ENCODE data around the gene COPS6. TPM values are rescaled to one million over a fixed set of nuclear protein-coding genes. Genes with fewer than 3 reads are reported as not detected.

Gene COPS6
- total RNA-seq, 1 donor from 2014 or later, result 57.4 TPM

DNA sequence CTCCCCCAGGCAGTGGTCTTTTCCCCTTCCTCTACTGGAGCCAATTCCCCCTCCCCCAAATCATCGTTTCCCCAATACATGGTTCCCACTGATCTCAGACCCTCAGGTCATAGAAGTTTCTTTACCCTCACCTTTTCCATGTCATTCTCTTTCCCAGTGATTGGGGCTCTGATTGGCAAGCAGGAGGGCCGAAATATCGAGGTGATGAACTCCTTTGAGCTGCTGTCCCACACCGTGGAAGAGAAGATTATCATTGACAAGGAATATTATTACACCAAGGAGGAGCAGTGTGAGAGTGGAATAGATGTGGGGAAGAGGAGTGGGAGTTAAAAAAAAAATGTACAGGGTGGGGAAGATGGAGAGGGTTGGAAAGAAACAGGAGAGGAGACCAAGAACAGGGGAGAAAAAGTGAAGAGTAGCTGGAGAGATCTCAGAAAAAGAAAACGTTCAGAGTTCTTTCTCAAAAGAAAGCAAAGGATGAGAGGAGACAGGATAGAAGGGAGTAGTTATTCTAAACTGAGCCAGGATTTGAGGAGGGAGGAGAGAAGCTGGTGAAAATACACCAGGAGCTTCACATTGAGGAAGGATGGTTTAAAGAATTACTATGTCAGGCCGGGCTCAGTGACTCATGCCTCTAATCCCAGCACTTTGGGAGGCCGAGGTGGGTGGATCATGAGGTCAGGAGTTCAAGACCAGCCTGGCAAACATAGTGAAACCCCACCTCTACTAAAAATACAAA lies 858 bp downstream of the COPS6 start:
- peaks cover 19 to 31% (median 27%) of the 10 kb centered on the region in 3 donors for H3K4me1 ChIP-seq (ENCODE audit: control insufficient read depth in 3 of 3, insufficient read depth in 3 of 3, low read length in 3 of 3)
- peak overlapping the region; percentile 73 for H3K27ac ChIP-seq (ENCODE audit: low read depth, low read length)
- peaks cover 39 to 44% (median 43%) of the 10 kb centered on the region in 3 donors for H3K36me3 ChIP-seq (ENCODE audit: control insufficient read depth in 3 of 3, insufficient read depth in 3 of 3, low read length in 3 of 3)
- H3K27me3 ChIP-seq (ENCODE audit: control insufficient read depth in 3 of 3, insufficient read depth in 3 of 3, low read length in 3 of 3), result no peaks in the 10 kb centered on the region
- H3K9me3 ChIP-seq (ENCODE audit: control insufficient read depth in 3 of 3, low read length in 3 of 3), result no peaks in the 10 kb centered on the region
- H3K9ac ChIP-seq (ENCODE audit: low read depth in 1 of 3, low read length in 3 of 3), result peak overlapping the region; percentile 78 to 94 (median 88)
- peak overlapping the region; percentile 93 to 96 (median 95) for H3K4me3 ChIP-seq (ENCODE audit: low read length in 3 of 3)

DNA sequence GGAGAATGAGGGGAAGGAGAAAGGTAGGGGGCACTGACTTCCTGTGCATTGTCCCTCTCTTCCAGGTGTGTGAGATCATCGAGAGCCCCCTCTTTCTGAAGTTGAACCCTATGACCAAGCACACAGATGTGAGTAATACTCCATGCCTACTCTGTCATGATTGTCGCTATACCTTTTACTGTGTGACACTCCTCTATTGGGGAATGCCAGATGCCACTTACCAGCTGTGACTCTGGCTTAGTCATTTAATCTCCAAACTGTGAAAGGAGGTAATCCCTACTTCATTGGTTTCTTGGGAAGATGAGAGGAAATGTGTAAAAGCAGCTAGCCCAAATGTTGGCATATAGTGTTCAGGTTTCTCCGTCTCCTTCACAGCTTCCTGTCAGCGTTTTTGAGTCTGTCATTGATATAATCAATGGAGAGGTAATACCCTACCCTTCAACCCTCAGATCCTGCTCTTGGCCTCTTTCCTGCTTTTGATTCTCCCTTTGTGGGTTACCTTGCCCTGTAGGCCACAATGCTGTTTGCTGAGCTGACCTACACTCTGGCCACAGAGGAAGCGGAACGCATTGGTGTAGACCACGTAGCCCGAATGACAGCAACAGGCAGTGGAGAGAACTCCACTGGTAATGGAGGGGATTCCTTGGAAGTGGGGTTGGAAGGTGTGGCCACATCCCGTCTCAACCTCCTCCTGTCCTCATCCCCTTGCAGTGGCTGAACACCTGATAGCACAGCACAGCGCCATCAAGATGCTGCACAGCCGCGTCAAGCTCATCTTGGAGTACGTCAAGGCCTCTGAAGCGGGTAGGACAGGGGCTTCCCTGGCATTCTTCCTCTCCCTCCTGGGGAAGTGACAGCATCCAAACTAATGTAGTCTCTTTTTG lies 2.0 kb downstream of the COPS6 start:
- peaks cover 19 to 31% (median 27%) of the 10 kb centered on the region in 3 donors for H3K4me1 ChIP-seq (ENCODE audit: control insufficient read depth in 3 of 3, insufficient read depth in 3 of 3, low read length in 3 of 3)
- H3K9ac ChIP-seq (ENCODE audit: low read depth in 1 of 3, low read length in 3 of 3), result no peak overlapping the region
- H3K27ac ChIP-seq (ENCODE audit: low read depth, low read length), result no peak overlapping the region
- no peaks in the 10 kb centered on the region for H3K27me3 ChIP-seq (ENCODE audit: control insufficient read depth in 3 of 3, insufficient read depth in 3 of 3, low read length in 3 of 3)
- H3K9me3 ChIP-seq (ENCODE audit: control insufficient read depth in 3 of 3, low read length in 3 of 3), result no peaks in the 10 kb centered on the region
- H3K36me3 ChIP-seq (ENCODE audit: control insufficient read depth in 3 of 3, insufficient read depth in 3 of 3, low read length in 3 of 3), result peaks cover 50 to 54% (median 52%) of the 10 kb centered on the region in 3 donors
- no peak overlapping the region for H3K4me3 ChIP-seq (ENCODE audit: low read length in 3 of 3)

DNA sequence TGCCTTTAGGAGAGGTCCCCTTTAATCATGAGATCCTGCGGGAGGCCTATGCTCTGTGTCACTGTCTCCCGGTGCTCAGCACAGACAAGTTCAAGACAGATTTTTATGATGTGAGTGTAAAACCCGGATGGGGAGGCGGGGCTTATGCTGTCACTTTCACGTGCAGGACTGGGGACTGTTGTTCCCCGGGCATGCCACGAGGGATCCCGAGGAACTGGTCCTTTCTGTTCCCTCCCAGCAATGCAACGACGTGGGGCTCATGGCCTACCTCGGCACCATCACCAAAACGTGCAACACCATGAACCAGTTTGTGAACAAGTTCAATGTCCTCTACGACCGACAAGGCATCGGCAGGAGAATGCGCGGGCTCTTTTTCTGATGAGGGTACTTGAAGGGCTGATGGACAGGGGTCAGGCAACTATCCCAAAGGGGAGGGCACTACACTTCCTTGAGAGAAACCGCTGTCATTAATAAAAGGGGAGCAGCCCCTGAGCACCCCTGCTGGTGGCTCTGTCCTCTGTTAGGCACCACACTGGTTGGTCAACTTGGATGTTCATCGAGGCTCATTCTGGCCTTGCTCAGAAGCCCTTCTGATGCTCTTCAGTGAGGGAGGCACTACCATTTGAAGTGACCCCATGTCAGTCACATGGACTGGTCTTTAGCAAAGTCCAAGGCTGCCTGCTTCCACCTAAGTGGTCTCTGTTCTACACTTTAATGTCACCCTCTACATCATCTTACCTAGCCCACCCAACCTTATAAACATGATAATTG lies 2.8 kb downstream of the COPS6 start:
- Histone ChIP-seq H3K27me3 (ENCODE audit: control insufficient read depth in 3 of 3, insufficient read depth in 3 of 3, low read length in 3 of 3) (no peaks in the 10 kb centered on the region), H3K4me1 (ENCODE audit: control insufficient read depth in 3 of 3, insufficient read depth in 3 of 3, low read length in 3 of 3) (peaks cover 19 to 31% (median 27%) of the 10 kb centered on the region in 3 donors), H3K27ac (ENCODE audit: low read depth, low read length) (no peak overlapping the region), H3K36me3 (ENCODE audit: control insufficient read depth in 3 of 3, insufficient read depth in 3 of 3, low read length in 3 of 3) (peaks cover 56 to 61% (median 59%) of the 10 kb centered on the region in 3 donors), H3K9ac (ENCODE audit: low read depth in 1 of 3, low read length in 3 of 3) (no peak overlapping the region), H3K9me3 (ENCODE audit: control insufficient read depth in 3 of 3, low read length in 3 of 3) (no peaks in the 10 kb centered on the region), H3K4me3 (ENCODE audit: low read length in 3 of 3) (no peak overlapping the region)

DNA sequence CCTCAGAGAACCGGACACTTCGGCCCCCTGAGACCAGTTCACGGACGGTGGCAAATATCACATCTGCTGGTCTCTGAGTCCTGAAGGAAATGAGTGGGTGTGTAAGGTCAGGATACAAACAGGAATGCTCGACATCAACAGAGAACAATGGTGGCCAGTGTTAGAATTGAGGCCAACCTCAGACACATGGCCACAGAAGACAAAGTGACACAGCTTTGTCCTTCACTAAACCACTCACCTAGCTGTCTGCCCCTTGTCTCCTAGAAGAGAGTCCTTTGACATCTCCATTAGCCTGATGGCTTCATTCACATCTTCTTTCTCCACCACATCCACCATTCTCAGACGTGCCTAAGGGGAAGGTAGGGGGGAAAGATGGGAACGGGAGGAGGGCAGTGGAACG lies 4.3 kb downstream of the COPS6 start:
- Histone ChIP-seq H3K36me3 (ENCODE audit: control insufficient read depth in 3 of 3, insufficient read depth in 3 of 3, low read length in 3 of 3) (peaks cover 68 to 73% (median 72%) of the 10 kb centered on the region in 3 donors), H3K9ac (ENCODE audit: low read depth in 1 of 3, low read length in 3 of 3) (no peak overlapping the region), H3K27ac (ENCODE audit: low read depth, low read length) (no peak overlapping the region)

DNA sequence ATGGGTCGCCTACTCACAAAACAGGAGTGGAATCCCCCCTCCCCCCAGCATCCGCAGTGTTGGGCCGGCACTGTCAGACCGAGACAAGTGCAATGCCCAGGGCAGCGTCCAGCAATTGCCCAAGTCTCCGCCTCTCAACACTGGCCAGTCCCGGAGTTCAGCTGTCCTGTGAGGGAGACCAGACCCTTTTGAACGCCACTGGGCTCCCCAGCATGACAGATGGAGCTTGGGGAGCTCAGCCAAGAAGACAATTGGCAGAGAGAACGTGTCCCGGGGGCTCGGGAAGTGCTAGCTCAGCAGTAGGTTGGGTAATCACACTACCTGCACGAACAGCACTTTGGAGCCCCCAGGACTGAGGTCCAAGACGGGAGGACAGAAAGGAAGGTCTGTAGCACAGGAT lies 4.7 kb downstream of the COPS6 start:
- no peak overlapping the region for H3K27ac ChIP-seq (ENCODE audit: low read depth, low read length)
- no peak overlapping the region for H3K4me3 ChIP-seq (ENCODE audit: low read length in 3 of 3)
- no peaks in the 10 kb centered on the region for H3K27me3 ChIP-seq (ENCODE audit: control insufficient read depth in 3 of 3, insufficient read depth in 3 of 3, low read length in 3 of 3)
- H3K9ac ChIP-seq (ENCODE audit: low read depth in 1 of 3, low read length in 3 of 3), result peak overlapping the region in 1 of 3 donors; percentile 54
- peaks cover 73 to 78% (median 76%) of the 10 kb centered on the region in 3 donors for H3K36me3 ChIP-seq (ENCODE audit: control insufficient read depth in 3 of 3, insufficient read depth in 3 of 3, low read length in 3 of 3)
- no peaks in the 10 kb centered on the region for H3K9me3 ChIP-seq (ENCODE audit: control insufficient read depth in 3 of 3, low read length in 3 of 3)
- H3K4me1 ChIP-seq (ENCODE audit: control insufficient read depth in 3 of 3, insufficient read depth in 3 of 3, low read length in 3 of 3), result peaks cover 14 to 27% (median 22%) of the 10 kb centered on the region in 3 donors

More for the DNA sequence above, 4.3 kb downstream of the COPS6 start:
- Histone ChIP-seq H3K4me3 (ENCODE audit: low read length in 3 of 3) (no peak overlapping the region), H3K27me3 (ENCODE audit: control insufficient read depth in 3 of 3, insufficient read depth in 3 of 3, low read length in 3 of 3) (no peaks in the 10 kb centered on the region), H3K4me1 (ENCODE audit: control insufficient read depth in 3 of 3, insufficient read depth in 3 of 3, low read length in 3 of 3) (peaks cover 18 to 31% (median 26%) of the 10 kb centered on the region in 3 donors), H3K9me3 (ENCODE audit: control insufficient read depth in 3 of 3, low read length in 3 of 3) (no peaks in the 10 kb centered on the region)

DNA sequence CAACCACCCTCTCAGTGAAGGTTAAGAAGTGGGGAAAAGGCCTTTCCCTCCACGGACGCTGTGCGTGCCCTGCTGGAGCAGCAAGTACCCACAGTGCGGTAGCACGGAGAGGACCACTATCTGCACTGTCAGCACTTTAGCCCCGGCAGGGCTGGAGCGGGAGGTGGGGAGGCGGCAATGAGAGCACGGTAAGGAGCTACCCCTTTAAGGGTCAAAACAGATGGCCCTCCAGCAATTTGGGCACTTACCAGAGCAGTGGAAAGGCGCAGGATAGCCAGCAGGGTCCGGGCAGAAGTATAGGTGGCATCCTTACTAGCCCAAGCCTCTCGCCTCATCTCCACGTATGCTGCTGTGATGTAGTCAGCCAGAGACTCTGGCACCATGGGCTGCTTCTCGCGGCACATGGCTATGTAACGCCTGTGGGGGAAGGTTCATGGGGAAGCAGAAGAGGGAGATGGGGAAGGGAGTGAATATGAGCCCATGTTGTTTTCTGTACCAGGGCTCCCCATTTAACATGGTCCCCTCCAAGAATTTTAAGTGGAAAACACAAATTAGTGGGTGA lies 5.2 kb downstream of the COPS6 start:
- no peak overlapping the region for H3K27ac ChIP-seq (ENCODE audit: low read depth, low read length)
- H3K4me1 ChIP-seq (ENCODE audit: control insufficient read depth in 3 of 3, insufficient read depth in 3 of 3, low read length in 3 of 3), result peaks cover 12 to 27% (median 25%) of the 10 kb centered on the region in 3 donors
- H3K4me3 ChIP-seq (ENCODE audit: low read length in 3 of 3), result no peak overlapping the region
- H3K27me3 ChIP-seq (ENCODE audit: control insufficient read depth in 3 of 3, insufficient read depth in 3 of 3, low read length in 3 of 3), result no peaks in the 10 kb centered on the region
- peaks cover 78 to 83% (median 81%) of the 10 kb centered on the region in 3 donors for H3K36me3 ChIP-seq (ENCODE audit: control insufficient read depth in 3 of 3, insufficient read depth in 3 of 3, low read length in 3 of 3)
- H3K9me3 ChIP-seq (ENCODE audit: control insufficient read depth in 3 of 3, low read length in 3 of 3), result no peaks in the 10 kb centered on the region
- H3K9ac ChIP-seq (ENCODE audit: low read depth in 1 of 3, low read length in 3 of 3), result peak overlapping the region in 1 of 3 donors; percentile 54

DNA sequence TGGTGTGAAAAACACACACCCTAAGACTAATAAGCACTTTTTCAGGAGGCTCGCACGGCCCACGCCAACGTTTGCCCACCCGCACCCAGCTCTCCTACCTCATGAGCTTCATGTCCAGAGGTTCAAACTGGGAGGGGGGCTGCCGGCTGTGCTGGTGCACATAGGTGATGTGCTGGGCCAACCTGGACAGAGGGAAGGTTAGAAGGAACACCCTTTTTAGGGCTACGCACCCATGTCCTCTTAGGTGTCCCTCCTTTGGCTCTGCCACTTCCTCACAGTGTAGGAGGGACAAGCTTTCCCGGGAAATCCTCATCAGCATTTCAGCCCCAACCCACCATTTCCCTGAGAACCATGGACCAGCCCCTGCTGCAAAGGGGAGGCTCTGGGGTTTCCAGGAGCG lies 6.5 kb downstream of the COPS6 start:
- Histone ChIP-seq H3K27ac (ENCODE audit: low read depth, low read length) (no peak overlapping the region), H3K27me3 (ENCODE audit: control insufficient read depth in 3 of 3, insufficient read depth in 3 of 3, low read length in 3 of 3) (no peaks in the 10 kb centered on the region), H3K9ac (ENCODE audit: low read depth in 1 of 3, low read length in 3 of 3) (no peak overlapping the region), H3K4me1 (ENCODE audit: control insufficient read depth in 3 of 3, insufficient read depth in 3 of 3, low read length in 3 of 3) (peaks cover 10 to 29% (median 28%) of the 10 kb centered on the region in 3 donors), H3K36me3 (ENCODE audit: control insufficient read depth in 3 of 3, insufficient read depth in 3 of 3, low read length in 3 of 3) (peaks cover 84 to 88% (median 87%) of the 10 kb centered on the region in 3 donors), H3K9me3 (ENCODE audit: control insufficient read depth in 3 of 3, low read length in 3 of 3) (no peaks in the 10 kb centered on the region), H3K4me3 (ENCODE audit: low read length in 3 of 3) (no peak overlapping the region)

DNA sequence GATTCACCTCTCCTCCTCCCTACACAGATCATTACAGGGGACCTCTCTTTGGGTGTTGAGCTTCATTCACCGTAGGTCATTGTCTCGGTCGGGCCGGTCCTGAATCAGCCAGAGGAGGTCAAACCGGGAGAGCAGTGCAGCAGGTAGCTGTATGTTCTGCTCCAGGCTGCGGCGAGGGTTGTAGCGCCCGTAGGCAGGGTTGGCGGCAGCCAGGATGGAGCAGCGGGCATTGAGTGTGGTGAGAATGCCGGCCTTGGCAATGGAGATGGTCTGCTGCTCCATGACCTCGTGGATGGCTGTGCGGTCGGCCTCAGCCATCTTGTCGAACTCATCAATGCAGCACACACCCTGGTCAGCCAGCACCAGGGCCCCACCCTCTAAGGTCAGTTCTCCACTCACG lies 6.9 kb downstream of the COPS6 start:
- peaks cover 80 to 84% (median 83%) of the 10 kb centered on the region in 3 donors for H3K36me3 ChIP-seq (ENCODE audit: control insufficient read depth in 3 of 3, insufficient read depth in 3 of 3, low read length in 3 of 3)

DNA sequence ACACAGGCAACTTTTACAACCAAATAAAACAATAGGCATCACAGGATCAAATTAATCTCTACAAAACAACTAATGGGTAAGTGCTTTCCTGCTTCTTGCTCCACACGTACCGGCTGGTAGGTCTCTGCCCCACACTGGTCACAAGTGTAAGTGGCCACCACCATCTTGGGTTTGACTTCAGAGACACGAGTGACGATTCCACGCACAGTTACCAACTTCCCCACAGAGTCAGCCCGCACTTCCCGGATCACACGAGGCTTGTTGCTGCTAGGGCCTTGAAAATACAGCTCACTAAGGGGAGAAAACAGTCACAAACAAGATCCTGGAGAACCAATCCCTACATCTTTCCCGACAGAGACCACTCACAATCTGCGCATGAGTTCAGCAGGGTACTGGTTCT lies 10.1 kb downstream of the COPS6 start:
- no peaks in the 10 kb centered on the region for H3K9me3 ChIP-seq (ENCODE audit: control insufficient read depth in 3 of 3, low read length in 3 of 3)
- H3K9ac ChIP-seq (ENCODE audit: low read depth in 1 of 3, low read length in 3 of 3), result no peak overlapping the region
- H3K36me3 ChIP-seq (ENCODE audit: control insufficient read depth in 3 of 3, insufficient read depth in 3 of 3, low read length in 3 of 3), result peaks cover 54 to 58% (median 57%) of the 10 kb centered on the region in 3 donors
- H3K4me1 ChIP-seq (ENCODE audit: control insufficient read depth in 3 of 3, insufficient read depth in 3 of 3, low read length in 3 of 3), result peaks cover 18 to 24% (median 21%) of the 10 kb centered on the region in 3 donors
- no peaks in the 10 kb centered on the region for H3K27me3 ChIP-seq (ENCODE audit: control insufficient read depth in 3 of 3, insufficient read depth in 3 of 3, low read length in 3 of 3)
- H3K27ac ChIP-seq (ENCODE audit: low read depth, low read length), result no peak overlapping the region
- no peak overlapping the region for H3K4me3 ChIP-seq (ENCODE audit: low read length in 3 of 3)

More for the DNA sequence above, 6.9 kb downstream of the COPS6 start:
- H3K27ac ChIP-seq (ENCODE audit: low read depth, low read length), result no peak overlapping the region
- no peaks in the 10 kb centered on the region for H3K9me3 ChIP-seq (ENCODE audit: control insufficient read depth in 3 of 3, low read length in 3 of 3)
- no peaks in the 10 kb centered on the region for H3K27me3 ChIP-seq (ENCODE audit: control insufficient read depth in 3 of 3, insufficient read depth in 3 of 3, low read length in 3 of 3)
- H3K4me1 ChIP-seq (ENCODE audit: control insufficient read depth in 3 of 3, insufficient read depth in 3 of 3, low read length in 3 of 3), result peaks cover 10 to 28% (median 25%) of the 10 kb centered on the region in 3 donors
- no peak overlapping the region for H3K9ac ChIP-seq (ENCODE audit: low read depth in 1 of 3, low read length in 3 of 3)
- no peak overlapping the region for H3K4me3 ChIP-seq (ENCODE audit: low read length in 3 of 3)

Data from skeletal muscle tissue (tissue), 4 donors.